NCI-H1105 treated with DMSO at 0.1 percent for 48 hours (cell line): Measurements from ENCODE around the gene DNAJC27.
"Not testable (repeated sequence)": the region's sequence is repeated elsewhere in the genome, so short reads cannot be mapped to it uniquely, and the experiment has no call there.

Experiments used
- DNase-seq: peaks from one replicate; lab custom pipeline; 2025; lab: John Stamatoyannopoulos, UW

Gene DNAJC27

GRCh38 chr2:24971536-24972314 is at the start of gene DNAJC27:
TSS of gene DNAJC27 (minus strand) at chr2:24971955. CDS start at chr2:24971904, 51 bp downstream.
- peak; percentile 93 for DNase-seq

GRCh38 chr2:25018681-25019080 is 46.9 kb upstream of the DNAJC27 start:
- DNase-seq, result no peak

- no peak for DNase-seq
These were observed 42.9 kb upstream of the DNAJC27 start for GRCh38 chr2:25014631-25015030.

GRCh38 chr2:25011342-25011741 is 39.6 kb upstream of the DNAJC27 start:
- DNase-seq, result not testable (repeated sequence)

- no peak for DNase-seq
These were observed 38.2 kb upstream of the DNAJC27 start for GRCh38 chr2:25009954-25010353.

- DNase-seq, result no peak
These were observed 30.3 kb upstream of the DNAJC27 start for GRCh38 chr2:25002066-25002465.

GRCh38 chr2:25001325-25001637 is 29.5 kb upstream of the DNAJC27 start:
- no peak for DNase-seq

GRCh38 chr2:25000503-25001324 is 29.0 kb upstream of the DNAJC27 start:
- DNase-seq, result no peak

GRCh38 chr2:25000036-25000435 is 28.3 kb upstream of the DNAJC27 start:
- no peak for DNase-seq

GRCh38 chr2:24999097-24999496 is 27.3 kb upstream of the DNAJC27 start:
- DNase-seq, result not testable (repeated sequence)

GRCh38 chr2:24994146-24994724 is 22.5 kb upstream of the DNAJC27 start:
- DNase-seq, result no peak

- DNase-seq, result no peak
These were observed 21.8 kb upstream of the DNAJC27 start for GRCh38 chr2:24993406-24994145.

GRCh38 chr2:24986372-24986771 is 14.6 kb upstream of the DNAJC27 start:
- peak; percentile 10 for DNase-seq

GRCh38 chr2:24985511-24985910 is 13.8 kb upstream of the DNAJC27 start:
- no peak for DNase-seq

- DNase-seq, result peak; percentile 77
These were observed 13.2 kb upstream of the DNAJC27 start for GRCh38 chr2:24984912-24985311.

GRCh38 chr2:24981411-24982136 is 9.8 kb upstream of the DNAJC27 start:
- no peak for DNase-seq

GRCh38 chr2:24978661-24979060 is 6.9 kb upstream of the DNAJC27 start:
- no peak for DNase-seq

GRCh38 chr2:24977631-24978030 is 5.9 kb upstream of the DNAJC27 start:
- DNase-seq, result no peak

GRCh38 chr2:24973812-24974211 is 2.1 kb upstream of the DNAJC27 start:
- no peak for DNase-seq

GRCh38 chr2:24972315-24972961 is 683 bp upstream of the DNAJC27 start:
- DNase-seq, result peak; percentile 44

GRCh38 chr2:24971286-24971535 is 544 bp downstream of the DNAJC27 start:
- DNase-seq, result no peak
